DOHH2 (cell line): ENCODE measurements around the gene BTF3.
A peak's percentile ranks its signal among the peaks of the same experiment; 100 is the strongest.
"Not testable (repeated sequence)": the region's sequence is repeated elsewhere in the genome, so short reads cannot be mapped to it uniquely, and the experiment has no call there.

Experiments used
- H3F3A ChIP-seq: fragments of 200-600 bp; sonication (generic), shearing (Covaris generic); 2 replicates; pipeline ENCODE4 v1.6.0; 2016; ENCODE audit warnings: antibody characterized with exemption, mild to moderate bottlenecking; ENCODE audit not compliant: control insufficient read depth, insufficient read depth
- H3K27ac ChIP-seq: fragments of 200-600 bp; sonication (generic); 2 replicates; pipeline ENCODE4 v1.5.1; 2014; ENCODE audit warnings: low read depth, mild to moderate bottlenecking, low read length, moderate library complexity
- H3K27me3 ChIP-seq: fragments of 200-600 bp; sonication (generic); 2 replicates; pipeline ENCODE4 v1.6.1; 2014; ENCODE audit warnings: mild to moderate bottlenecking, low read length, mixed read lengths; ENCODE audit not compliant: control insufficient read depth
- H3K36me3 ChIP-seq: fragments of 200-600 bp; sonication (generic); 2 replicates; pipeline ENCODE4 v1.6.1; 2014; ENCODE audit warnings: mild to moderate bottlenecking, low read length, moderate library complexity, mixed read lengths; ENCODE audit not compliant: control insufficient read depth
- H3K4me1 ChIP-seq: fragments of 200-600 bp; sonication (generic); 2 replicates; pipeline ENCODE4 v1.6.1; 2014; ENCODE audit warnings: mild to moderate bottlenecking, low read length, mixed read lengths; ENCODE audit not compliant: control insufficient read depth
- H3K4me2 ChIP-seq: fragments of 200-600 bp; sonication (generic); 2 replicates; pipeline ENCODE4 v1.6.0; 2014; ENCODE audit warnings: mild to moderate bottlenecking, low read length, moderate library complexity
- H3K4me3 ChIP-seq: fragments of 200-600 bp; sonication (generic); 2 replicates; pipeline ENCODE4 v1.5.1; 2014; ENCODE audit warnings: mild to moderate bottlenecking, low read length, mixed read lengths
- H3K79me2 ChIP-seq: fragments of 200-600 bp; sonication (generic); 2 replicates; pipeline ENCODE4 v1.6.1; 2014; ENCODE audit warnings: mild to moderate bottlenecking, low read length, mixed read lengths; ENCODE audit not compliant: control insufficient read depth
- H3K9me2 ChIP-seq: fragments of 200-600 bp; sonication (generic); replicated peaks from 2 replicates; pipeline ENCODE4 v1.6.1; 2014; ENCODE audit warnings: mild to moderate bottlenecking, low read length, mixed read lengths; ENCODE audit not compliant: control insufficient read depth
- H3K9me3 ChIP-seq: fragments of 200-600 bp; sonication (generic); 2 replicates; pipeline ENCODE4 v1.6.1; 2014; ENCODE audit warnings: antibody characterized with exemption, low read length, mixed read lengths; ENCODE audit not compliant: control insufficient read depth, insufficient read depth
- H4K20me1 ChIP-seq: fragments of 200-600 bp; sonication (generic); 2 replicates; pipeline ENCODE4 v1.6.0; 2014; ENCODE audit warnings: low read depth, mild to moderate bottlenecking, antibody characterized with exemption, low read length, moderate library complexity; ENCODE audit not compliant: control insufficient read depth, insufficient read depth
- CTCF ChIP-seq: fragments of 200-600 bp; sonication (generic); IDR thresholded peaks from one replicate; pipeline ENCODE4 v1.5.1; 2014; ENCODE audit warnings: antibody characterized with exemption, mild to moderate bottlenecking, low read depth, low read length; ENCODE audit not compliant: poor library complexity, severe bottlenecking
- EZH2phosphoT487 ChIP-seq: fragments of 200-600 bp; sonication (generic); IDR thresholded peaks from 2 replicates; pipeline ENCODE4 v1.6.1; 2017; ENCODE audit warnings: borderline replicate concordance, mild to moderate bottlenecking, antibody characterized with exemption, low read length, moderate library complexity, mixed read lengths

Gene BTF3

GRCh38 chr5:73454379-73455036 is 43.7 kb upstream of the BTF3 start:
- H3F3A ChIP-seq, result no peaks in the 10 kb centered on the region
- no peak overlapping the region for H3K4me2 ChIP-seq
- H3K4me1 ChIP-seq, result no peaks in the 10 kb centered on the region; the same call in 1 of the 2 replicates
- no peak overlapping the region for H3K27ac ChIP-seq
- H3K9me2 ChIP-seq, result no peaks in the 10 kb centered on the region
- no peaks in the 10 kb centered on the region for H4K20me1 ChIP-seq
- no peaks in the 10 kb centered on the region for H3K36me3 ChIP-seq
- no peaks in the 10 kb centered on the region for H3K79me2 ChIP-seq
- no peaks in the 10 kb centered on the region for H3K9me3 ChIP-seq
- H3K27me3 ChIP-seq, result peaks cover 28% of the 10 kb centered on the region
- no peak for TF ChIP-seq EZH2phosphoT487
- peak; percentile 82 for TF ChIP-seq CTCF
- H3K4me3 ChIP-seq, result no peak overlapping the region

GRCh38 chr5:73456462-73456861 is 41.8 kb upstream of the BTF3 start:
- H3K4me2 ChIP-seq, H3K36me3 ChIP-seq, H3K9me2 ChIP-seq, H3F3A ChIP-seq, H3K9me3 ChIP-seq, H4K20me1 ChIP-seq, H3K4me1 ChIP-seq, H3K27ac ChIP-seq, H3K79me2 ChIP-seq, H3K4me3 ChIP-seq: not testable (repeated sequence)
- peaks cover 24% of the 10 kb centered on the region for H3K27me3 ChIP-seq

- no peaks in the 10 kb centered on the region for H3K4me1 ChIP-seq
- no peaks in the 10 kb centered on the region for H3K36me3 ChIP-seq
- H3F3A ChIP-seq, result no peaks in the 10 kb centered on the region
- H4K20me1 ChIP-seq, result no peaks in the 10 kb centered on the region
- H3K4me2 ChIP-seq, result no peak overlapping the region
- H3K79me2 ChIP-seq, result no peaks in the 10 kb centered on the region
- no peaks in the 10 kb centered on the region for H3K9me2 ChIP-seq
- TF ChIP-seq CTCF (no peak), EZH2phosphoT487 (no peak)
- no peak overlapping the region for H3K27ac ChIP-seq
- H3K9me3 ChIP-seq, result no peaks in the 10 kb centered on the region
- H3K4me3 ChIP-seq, result no peak overlapping the region
- peaks cover 18% of the 10 kb centered on the region for H3K27me3 ChIP-seq
These were observed 38.9 kb upstream of the BTF3 start for GRCh38 chr5:73459366-73459765.

GRCh38 chr5:73460133-73460532 is 38.1 kb upstream of the BTF3 start:
- no peak overlapping the region for H3K4me2 ChIP-seq
- no peak for TF ChIP-seq EZH2phosphoT487
- TF ChIP-seq CTCF, result no peak

More at GRCh38 chr5:73460133-73460532, 38.1 kb upstream of the BTF3 start:
- Histone ChIP-seq H3K4me1 (no peaks in the 10 kb centered on the region), H3K9me2 (no peaks in the 10 kb centered on the region), H3F3A (no peaks in the 10 kb centered on the region), H3K27ac (no peak overlapping the region), H3K79me2 (no peaks in the 10 kb centered on the region), H3K9me3 (no peaks in the 10 kb centered on the region), H3K27me3 (peaks cover 21% of the 10 kb centered on the region), H4K20me1 (no peaks in the 10 kb centered on the region), H3K4me3 (no peak overlapping the region), H3K36me3 (no peaks in the 10 kb centered on the region)
